C4-2B (cell line): ENCODE measurements around the gene EVI5.

Source experiments
- CTCF ChIP-seq: fragments of 450-650 bp; conservative IDR thresholded peaks from 2 replicates; pipeline ENCODE4 v1.5.1; 2017; ENCODE audit warnings: mild to moderate bottlenecking
- ZFX ChIP-seq: fragments of 450-650 bp; IDR thresholded peaks from 2 replicates; pipeline ENCODE4 v1.6.1; 2017

- no peak for TF ChIP-seq ZFX
- no peak for TF ChIP-seq CTCF
These were observed 296.1 kb downstream of the EVI5 start for GRCh38 chr1:92488832-92489231.
